Mesodermal cell (in vitro differentiated cells): Measurements from ENCODE around the gene MPV17L2.

Source experiments
- H3K27ac ChIP-seq: 2 replicates; pipeline ENCODE4 v1.7.0; 2013; ENCODE audit warnings: mild to moderate bottlenecking, low read depth, low read length, moderate library complexity; ENCODE audit not compliant: severe bottlenecking
- H3K36me3 ChIP-seq: 2 replicates; pipeline ENCODE4 v1.7.1; 2013; ENCODE audit warnings: mild to moderate bottlenecking, low read length, moderate library complexity; ENCODE audit not compliant: control insufficient read depth, insufficient read depth
- H3K4me1 ChIP-seq: one replicate; pipeline ENCODE4 v1.7.1; 2013; ENCODE audit warnings: mild to moderate bottlenecking, low read length; ENCODE audit not compliant: insufficient read depth, control insufficient read depth, poor library complexity, severe bottlenecking
- H3K4me3 ChIP-seq: 2 replicates; pipeline ENCODE4 v1.7.0; 2013; ENCODE audit warnings: low read length, control low read depth, mild to moderate bottlenecking; ENCODE audit not compliant: insufficient read depth, poor library complexity, severe bottlenecking; ENCODE audit errors: extremely low read depth
- H3K9me3 ChIP-seq: 2 replicates; pipeline ENCODE4 v1.7.1; 2013; ENCODE audit warnings: mild to moderate bottlenecking, low read length, moderate library complexity; ENCODE audit not compliant: control insufficient read depth
- WGBS, 2 experiments: methylation state at CpG; one replicate each; pipeline ENCODE4 v1.1.5; 2013; ENCODE audit warnings: missing lambda C conversion rate in 2 of 2; ENCODE audit not compliant: insufficient coverage in 2 of 2; 5-methylcytosine and 5-hydroxymethylcytosine counted together

Gene MPV17L2

DNA sequence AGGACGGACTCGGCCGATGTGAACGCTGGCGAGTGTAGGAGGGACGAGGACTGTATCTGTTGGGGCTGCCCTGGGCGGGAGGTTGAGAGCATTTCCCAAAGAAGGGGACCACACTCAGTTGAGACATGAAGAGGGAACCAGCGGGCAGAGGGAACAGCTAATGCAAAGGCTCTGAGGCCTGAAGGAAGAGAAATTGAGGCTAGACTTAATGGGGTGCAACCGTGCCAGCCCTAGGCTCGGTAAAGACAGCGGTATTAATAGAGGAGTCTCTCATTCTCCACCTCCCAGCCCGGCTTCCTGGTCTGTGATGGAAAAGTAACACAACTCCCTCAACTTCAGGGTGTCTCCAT is 1.1 kb downstream of the MPV17L2 start:
- H3K27ac ChIP-seq, result no peak overlapping the region
- 80 to 83% methylated on average over 12 of the region's 12 CpGs for WGBS, 2 experiments
- peak overlapping the region; percentile 89 for H3K4me3 ChIP-seq
- peaks cover 3% of the 10 kb centered on the region for H3K4me1 ChIP-seq
- no peaks in the 10 kb centered on the region for H3K9me3 ChIP-seq
- H3K36me3 ChIP-seq, result peaks cover 17% of the 10 kb centered on the region

DNA sequence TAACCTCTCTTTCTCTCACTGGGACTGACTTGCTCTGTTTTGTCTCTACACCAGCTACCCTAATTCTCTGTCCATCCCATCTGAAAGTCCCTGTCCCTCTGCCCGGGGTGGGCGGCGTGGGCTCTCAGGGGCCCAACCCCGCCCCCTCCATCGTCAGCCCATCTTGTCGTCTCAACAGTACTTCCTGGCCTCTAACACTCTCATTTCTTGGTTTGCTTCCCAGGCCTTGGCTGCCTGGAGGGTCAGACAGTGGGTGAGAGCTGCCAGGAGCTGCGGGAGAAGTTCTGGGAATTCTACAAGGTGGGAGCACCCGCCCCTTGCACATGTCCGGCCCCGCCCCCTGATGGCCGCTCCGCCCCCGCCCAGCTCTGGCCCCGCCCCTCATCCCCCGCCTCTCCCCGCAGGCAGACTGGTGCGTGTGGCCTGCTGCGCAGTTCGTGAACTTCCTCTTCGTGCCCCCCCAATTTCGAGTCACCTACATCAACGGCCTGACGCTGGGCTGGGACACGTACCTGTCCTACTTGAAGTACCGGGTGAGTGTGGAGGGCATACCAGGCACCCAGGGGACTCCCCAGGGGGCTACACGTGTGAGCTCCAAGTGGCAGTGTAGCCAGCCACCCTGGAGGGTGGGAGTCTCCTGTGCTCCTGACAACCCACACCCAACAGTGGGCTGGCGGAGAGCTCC is 1.7 kb downstream of the MPV17L2 start:
- Histone ChIP-seq H3K4me3 (peak overlapping the region; percentile 89), H3K4me1 (peaks cover 3% of the 10 kb centered on the region), H3K9me3 (no peaks in the 10 kb centered on the region), H3K36me3 (peaks cover 17% of the 10 kb centered on the region), H3K27ac (no peak overlapping the region)
- WGBS, 2 experiments, result 71 to 77% methylated on average over 12 to 24 of the region's 27 CpGs

DNA sequence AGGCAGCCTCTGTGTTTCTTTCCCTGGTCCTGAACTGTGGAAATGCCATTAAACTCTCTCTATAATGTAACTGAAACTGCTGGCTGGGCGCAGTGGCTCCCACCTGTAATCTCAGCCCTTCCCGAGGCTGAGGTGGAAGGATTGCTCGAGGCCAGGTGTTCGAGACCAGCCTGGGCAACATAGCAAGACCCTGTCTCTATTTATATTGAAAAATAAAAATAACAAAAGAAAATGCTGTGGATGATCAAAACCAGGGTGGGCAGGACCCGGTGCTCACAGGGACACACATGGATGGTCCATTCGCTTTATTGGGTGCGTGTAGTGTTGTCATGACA is 3.5 kb downstream of the MPV17L2 start:
- Histone ChIP-seq H3K36me3 (peaks cover 17% of the 10 kb centered on the region), H3K4me1 (peaks cover 3% of the 10 kb centered on the region), H3K9me3 (no peaks in the 10 kb centered on the region), H3K4me3 (no peak overlapping the region), H3K27ac (no peak overlapping the region)
- 92% methylated on average over 4 of the region's 7 CpGs; no CpG with 5 or more reads in 1 of the 2 experiments for WGBS, 2 experiments

DNA sequence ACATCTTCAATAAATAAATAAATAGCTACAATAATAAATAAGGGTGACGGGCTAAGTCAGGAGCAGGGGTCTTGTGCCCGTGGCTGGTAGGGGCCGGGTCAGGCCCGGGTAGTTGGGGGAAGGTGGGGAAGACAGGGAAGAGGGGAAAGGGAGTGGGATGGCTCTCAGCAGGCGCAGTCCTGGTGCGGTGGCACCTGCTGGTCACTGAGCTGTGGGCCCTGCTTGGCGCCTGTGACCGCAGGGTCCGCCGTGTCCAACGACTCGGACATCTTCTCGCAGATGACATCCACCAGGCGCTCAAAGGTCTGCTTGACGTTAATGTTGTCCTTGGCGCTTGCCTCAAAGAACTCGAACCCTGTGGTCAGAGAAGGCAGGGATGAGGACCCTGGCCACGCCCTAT is 4.3 kb downstream of the MPV17L2 start:
- no peak overlapping the region for H3K4me3 ChIP-seq
- WGBS, 2 experiments, result 94 to 96% methylated on average over 15 to 18 of the region's 18 CpGs
- no peak overlapping the region for H3K27ac ChIP-seq
- no peaks in the 10 kb centered on the region for H3K9me3 ChIP-seq
- peaks cover 3% of the 10 kb centered on the region for H3K4me1 ChIP-seq
- H3K36me3 ChIP-seq, result peaks cover 17% of the 10 kb centered on the region

DNA sequence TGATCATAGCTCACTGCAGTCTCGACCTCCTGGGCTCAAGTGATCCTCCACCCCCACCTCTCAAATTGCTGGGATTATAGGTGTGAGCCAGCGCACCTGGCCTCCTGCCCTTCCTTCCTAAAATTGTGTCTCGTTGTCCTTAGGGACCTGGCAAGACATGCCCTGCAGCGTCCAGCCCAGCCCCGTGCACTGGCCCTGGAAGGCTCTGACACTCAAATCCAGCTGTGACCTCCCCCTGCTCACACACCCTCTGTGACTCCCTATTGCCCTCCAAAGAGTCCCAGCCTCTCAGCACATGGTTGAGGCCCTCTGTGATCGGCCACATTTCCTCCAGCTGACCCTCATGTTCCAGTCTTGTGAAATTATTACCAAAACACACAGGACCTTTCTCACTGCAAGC is 4.9 kb downstream of the MPV17L2 start:
- Histone ChIP-seq H3K4me3 (no peak overlapping the region), H3K9me3 (no peaks in the 10 kb centered on the region), H3K36me3 (peaks cover 17% of the 10 kb centered on the region), H3K4me1 (peaks cover 5% of the 10 kb centered on the region), H3K27ac (no peak overlapping the region)
- WGBS, 2 experiments, result 83 to 98% methylated on average over 4 to 6 of the region's 6 CpGs

DNA sequence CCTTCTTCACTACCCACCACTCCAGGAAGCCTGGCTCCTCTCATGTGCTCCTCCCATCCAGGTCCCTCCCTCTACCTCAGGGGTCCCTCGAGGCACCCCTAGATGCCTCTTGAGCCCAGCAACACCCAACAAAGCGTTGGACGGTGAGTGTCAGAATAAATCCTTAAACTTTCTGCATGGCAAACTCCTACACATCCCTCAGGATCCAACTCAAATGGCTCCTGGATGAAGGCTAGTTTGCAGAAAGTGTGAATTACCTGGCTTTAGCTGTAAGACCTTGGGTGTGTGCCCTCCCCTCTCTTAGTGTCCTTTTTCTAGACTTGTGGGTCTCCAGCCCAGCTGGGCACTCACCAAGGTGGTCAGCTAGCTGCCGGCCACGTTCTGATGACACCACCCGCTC is 5.4 kb downstream of the MPV17L2 start:
- Histone ChIP-seq H3K9me3 (no peaks in the 10 kb centered on the region), H3K4me3 (no peak overlapping the region), H3K4me1 (peaks cover 9% of the 10 kb centered on the region), H3K36me3 (peaks cover 17% of the 10 kb centered on the region), H3K27ac (no peak overlapping the region)
- WGBS, 2 experiments, result 89 to 100% methylated on average over 1 to 2 of the region's 6 CpGs

DNA sequence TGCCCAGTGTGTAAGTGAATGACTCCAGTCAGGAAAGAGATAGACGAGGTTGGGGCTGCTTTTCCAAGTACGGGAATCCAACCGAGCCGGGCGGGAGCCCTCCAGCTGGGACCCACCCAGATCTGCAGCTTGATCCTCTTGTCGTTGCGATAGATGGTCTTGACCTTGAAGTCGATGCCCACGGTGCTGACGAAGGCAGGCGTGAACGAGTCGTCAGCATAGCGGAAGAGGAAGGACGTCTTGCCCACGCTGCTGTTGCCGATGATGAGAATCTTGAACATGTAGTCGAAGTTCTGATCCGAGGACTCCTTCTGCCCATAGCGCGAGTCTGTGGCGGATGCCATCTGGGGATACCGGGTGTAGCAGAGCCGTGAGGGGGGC is 9.4 kb downstream of the MPV17L2 start:
- Histone ChIP-seq H3K36me3 (no peaks in the 10 kb centered on the region), H3K4me1 (peaks cover 13% of the 10 kb centered on the region), H3K4me3 (no peak overlapping the region), H3K27ac (no peak overlapping the region), H3K9me3 (no peaks in the 10 kb centered on the region)
- 91 to 92% methylated on average over 23 to 24 of the region's 24 CpGs for WGBS, 2 experiments

DNA sequence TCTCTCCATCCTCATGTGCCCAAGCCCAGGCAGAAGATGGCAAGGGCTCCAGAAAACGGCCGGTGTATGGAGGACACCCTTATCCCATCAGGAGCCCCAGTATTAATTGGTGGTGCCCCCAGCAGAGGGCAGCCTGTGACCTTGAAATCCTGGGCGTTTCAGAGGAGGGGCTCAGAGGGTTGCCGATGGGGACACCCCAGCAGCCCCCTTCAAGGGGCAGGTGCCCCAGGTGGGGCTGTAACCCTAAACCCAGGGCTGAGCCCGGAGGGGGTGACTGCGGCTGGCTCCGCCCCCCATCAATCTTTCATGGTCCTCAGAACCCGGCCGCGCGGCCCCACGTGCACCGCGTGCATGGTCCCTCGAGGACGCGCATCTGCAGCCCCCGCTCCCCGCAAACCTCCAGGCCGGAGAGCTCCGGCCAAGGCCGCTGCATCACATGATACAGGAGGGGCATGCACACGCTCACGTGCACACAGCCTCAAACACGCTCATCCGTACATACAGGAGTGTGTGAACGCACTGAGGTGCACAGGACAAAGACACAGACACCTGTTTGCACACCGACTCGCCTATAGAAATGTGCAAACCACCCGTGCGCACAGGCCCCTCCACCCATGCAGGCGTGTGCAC is 9.9 kb downstream of the MPV17L2 start:
- no peak overlapping the region for H3K27ac ChIP-seq
- H3K4me3 ChIP-seq, result peak overlapping the region; percentile 50
- WGBS, 2 experiments, result 47% methylated on average over 30 to 31 of the region's 32 CpGs
- peaks cover 13% of the 10 kb centered on the region for H3K4me1 ChIP-seq
- H3K9me3 ChIP-seq, result no peaks in the 10 kb centered on the region
- no peaks in the 10 kb centered on the region for H3K36me3 ChIP-seq

DNA sequence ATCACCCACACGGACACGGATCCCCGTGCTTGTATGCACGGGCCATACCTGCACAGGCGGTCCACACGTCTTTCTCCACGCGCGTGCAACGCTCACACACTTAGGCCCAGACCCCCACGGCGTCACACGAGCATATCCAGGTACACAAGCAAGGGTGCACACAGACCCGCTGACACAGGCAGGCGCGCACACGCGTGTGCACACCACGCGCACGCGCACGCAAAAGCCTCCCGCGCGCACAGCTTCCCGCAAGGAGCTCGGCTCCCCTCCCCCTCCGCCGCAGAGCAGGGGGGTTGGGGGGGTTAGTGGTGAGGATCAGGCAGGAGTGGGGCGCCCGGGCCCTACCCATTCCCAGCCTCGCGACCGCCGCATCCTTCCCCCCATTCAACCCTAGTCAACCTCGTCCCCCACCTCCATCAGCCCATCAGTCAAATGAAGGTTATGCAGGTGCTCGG is 10.4 kb downstream of the MPV17L2 start:
- no peaks in the 10 kb centered on the region for H3K9me3 ChIP-seq
- H3K36me3 ChIP-seq, result no peaks in the 10 kb centered on the region
- H3K27ac ChIP-seq, result no peak overlapping the region
- peak overlapping the region; percentile 50 for H3K4me3 ChIP-seq
- H3K4me1 ChIP-seq, result peaks cover 13% of the 10 kb centered on the region
- 15 to 18% methylated on average over 22 to 30 of the region's 38 CpGs for WGBS, 2 experiments

DNA sequence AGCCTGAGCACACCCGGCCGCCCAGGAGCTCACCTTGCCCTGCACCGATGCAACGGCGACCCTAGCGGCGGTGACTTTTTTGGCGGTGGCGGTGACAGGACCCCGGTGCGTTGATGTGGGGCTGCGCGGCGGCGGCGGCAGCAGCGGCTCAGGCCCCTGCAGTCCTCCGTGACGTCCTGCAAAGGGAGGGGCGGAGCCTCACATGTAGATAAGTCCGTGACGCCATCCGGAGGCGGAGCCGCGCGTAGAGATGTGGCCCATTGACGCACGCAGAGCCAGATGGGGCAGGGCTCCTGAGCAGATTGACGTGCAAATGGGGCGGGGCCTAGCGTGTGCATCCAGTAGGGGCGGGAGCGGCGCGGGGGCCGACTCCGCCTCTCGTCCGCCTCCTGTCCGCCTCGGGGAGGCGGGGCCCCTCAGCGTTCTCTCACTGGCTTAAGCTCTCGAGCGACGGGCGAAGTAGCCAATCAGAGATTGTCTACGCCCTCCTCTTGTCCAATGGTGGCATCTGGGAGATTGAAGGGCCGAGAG is 10.9 kb downstream of the MPV17L2 start, which contains the start of gene RAB3A:
Gene RAB3A, minus strand, starts transcription at position 180 of the 531 bp plus-strand sequence. CDS start 1,302 bp downstream, outside the sequence.
- Histone ChIP-seq H3K27ac (peak within 1 kb of the TSS; percentile 92), H3K9me3 (no peaks in the 10 kb centered on the region), H3K36me3 (no peaks in the 10 kb centered on the region), H3K4me3 (peak within 1 kb of the TSS; percentile 56), H3K4me1 (peaks cover 13% of the 10 kb centered on the region)
- 0% methylated on average over 49 of the region's 50 CpGs for WGBS, 2 experiments
